Nasal cavity respiratory epithelium epithelial cell of viscerocranial mucosa (primary cell): ENCODE measurements around the gene PIR. TPM values are rescaled to one million over a fixed set of nuclear protein-coding genes. Genes with fewer than 3 reads are reported as not detected.

ENCODE experiments used
- total RNA-seq: library from RNA; depleted of rRNA; stranded (reverse); fragments of >200 nt; gene quantifications from 2 replicates; pipeline ENCODE4 v1.2.3, GENCODE V29; 2014

PIR gene
- total RNA-seq: 22.9 and 23.6 TPM in 2 replicates

GRCh38 chrX:15493118-15493962 is at the start of gene PIR:
TSS of gene PIR (minus strand) at chrX:15493333. CDS start at chrX:15491257, 2,076 bp downstream.

GRCh38 chrX:15500497-15500966 is 7.4 kb upstream of the PIR start, which contains the start of gene BMX:
TSS of gene BMX (plus strand) at chrX:15500807. CDS start at chrX:15508354, 7,547 bp downstream.

GRCh38 chrX:15384304-15384703 is 108.8 kb downstream of the PIR start, which contains the start of gene VEGFD:
TSS of gene VEGFD (minus strand) at chrX:15384413. CDS start at chrX:15383946, 467 bp downstream.

GRCh38 chrX:15335135-15336022 is 157.8 kb downstream of the PIR start, which contains the start of gene PIGA:
TSS of gene PIGA (minus strand) at chrX:15335523. CDS start at chrX:15331930, 3,593 bp downstream.

Other genes starting within 250 kb of the PIR start
- 0.43 TPM in 1 of 2 replicates, not detected in the other for gene ASB9, start 223.2 kb downstream of the PIR start, total RNA-seq
- gene ASB11, start 177.7 kb downstream of the PIR start, total RNA-seq: not detected in 2 replicates
- gene PIGA, start 157.8 kb downstream of the PIR start, total RNA-seq: 40.2 and 72.5 TPM in 2 replicates
- 0.21 TPM in 1 of 2 replicates, not detected in the other for gene VEGFD, start 108.9 kb downstream of the PIR start, total RNA-seq
- gene BMX, start 7.5 kb upstream of the PIR start, total RNA-seq: not detected in 2 replicates
- 0.34 and 1.5 TPM in 2 replicates for gene ACE2, start 107.6 kb upstream of the PIR start, total RNA-seq
- 1.00 and 1.0 TPM in 2 replicates for gene CLTRN, start 171.5 kb upstream of the PIR start, total RNA-seq
- 5.6 and 6.8 TPM in 2 replicates for gene CA5B, start 244.9 kb upstream of the PIR start, total RNA-seq